Tibial nerve (tissue), 4 donors: ENCODE results near the gene TEX26. TPM values are rescaled to one million over a fixed set of nuclear protein-coding genes. Genes with fewer than 3 reads are reported as not detected.

Experiments
- DNase-seq, 2 donors: peaks; one replicate each; pipeline ENCODE4 v3.0.0-alpha.2; 2019; ENCODE audit warnings: low spot score in 2 of 2
- H3K27ac ChIP-seq, 4 donors: fragments of 200-600 bp; sonication (generic) in 3 of 4; one replicate each; pipeline ENCODE4 v1.5.1; 2017 to 2019; ENCODE audit warnings: mild to moderate bottlenecking in 1 of 4
- H3K27me3 ChIP-seq, 2 donors: fragments of 200-600 bp; sonication (generic) in 1 of 2; one replicate each; pipeline versions ENCODE4 v1.5.1 to v1.6.0; 2017 to 2019
- H3K36me3 ChIP-seq, 3 donors: fragments of 200-600 bp; sonication (generic); one replicate each; pipeline ENCODE4 v1.5.1; 2018 to 2019
- H3K4me1 ChIP-seq, 4 donors: fragments of 200-600 bp; sonication (generic) in 3 of 4; one replicate each; pipeline ENCODE4 v1.5.1; 2017 to 2019
- H3K4me3 ChIP-seq, 4 donors: fragments of 200-600 bp; sonication (generic) in 3 of 4; one replicate each; pipeline ENCODE4 v1.5.1; 2017 to 2019; ENCODE audit warnings: mild to moderate bottlenecking in 1 of 4, moderate library complexity in 1 of 4
- H3K9me3 ChIP-seq, 4 donors: fragments of 200-600 bp; sonication (generic) in 3 of 4; one replicate each; pipeline ENCODE4 v1.5.1; 2017 to 2019
- EP300 ChIP-seq, 2 donors: sonication (generic); formaldehyde crosslinking; IDR thresholded peaks; one replicate each; pipeline ENCODE4 v1.6.1; 2017; ENCODE audit warnings: antibody characterized with exemption in 2 of 2, mild to moderate bottlenecking in 1 of 2
- POLR2A ChIP-seq, 2 donors: fragments of 450-650 bp; IDR thresholded peaks; one replicate each; pipeline ENCODE4 v1.6.1; 2017; ENCODE audit warnings: antibody characterized with exemption in 2 of 2, mild to moderate bottlenecking in 2 of 2, moderate library complexity in 2 of 2
- WGBS, 2 donors: methylation state at CpG; one replicate each; pipeline ENCODE4 v1.1.5; 2018; 5-methylcytosine and 5-hydroxymethylcytosine counted together
- total RNA-seq, 4 donors: library from RNA; depleted of rRNA; stranded (reverse); fragments of >200 nt; gene quantifications; one replicate each; pipeline ENCODE4 v1.1.0, GENCODE V29; 2016
- TF ChIP-seq, protein P1 (sequence below), 5 experiments: fragments of 200-600 bp in 3 of 5; fragments of 450-650 bp in 2 of 5; sonication (generic) in 3 of 5; IDR thresholded peaks; one replicate each; pipeline ENCODE4 v1.5.1; 2016 to 2019; ENCODE audit warnings: antibody characterized with exemption in 5 of 5, mild to moderate bottlenecking in 3 of 5, moderate library complexity in 2 of 5

TEX26 gene
- total RNA-seq, result not detected

DNA sequence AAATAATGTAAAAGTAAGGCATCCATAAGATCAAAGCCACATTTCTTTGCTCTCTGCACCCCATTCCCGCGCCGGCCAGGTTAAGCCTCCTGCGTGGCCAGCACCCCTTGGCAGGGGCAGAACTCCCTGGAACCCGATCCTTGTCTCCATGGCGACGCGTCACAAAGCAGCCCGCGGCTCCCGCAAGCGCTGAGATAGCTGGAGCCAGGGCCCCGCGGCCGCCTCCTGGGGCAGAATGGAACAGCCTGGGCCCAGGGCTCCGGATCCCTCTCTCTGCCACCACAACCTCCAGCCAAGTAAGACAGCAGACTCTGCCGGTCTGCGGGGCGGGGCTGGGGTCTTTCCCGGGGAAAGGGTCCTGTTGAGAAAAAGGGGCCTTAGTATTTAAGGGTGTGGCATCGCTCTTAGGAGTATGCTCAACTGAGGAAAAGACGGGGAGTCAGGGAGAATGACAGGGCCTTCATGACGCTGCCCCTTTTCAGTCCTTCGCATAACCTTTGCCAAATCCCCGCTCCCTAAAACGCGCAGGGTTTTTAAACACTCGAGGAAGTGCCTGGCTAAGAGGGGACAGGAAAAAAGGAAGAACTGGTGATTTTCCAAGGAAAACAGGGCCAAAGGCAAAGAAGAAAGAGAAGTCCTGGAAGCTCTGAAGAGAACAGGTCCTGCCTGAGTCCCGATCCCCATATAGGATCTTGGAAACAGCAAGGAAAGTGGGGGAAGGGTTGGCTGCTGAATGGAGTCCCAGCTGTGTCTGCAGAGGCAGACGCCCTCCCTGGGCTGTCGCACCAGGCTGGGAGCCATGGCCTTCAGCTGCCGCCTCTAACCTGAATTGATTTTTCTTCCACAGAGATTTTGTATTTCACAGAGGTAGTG, at the start of gene TEX26:
TSS of gene TEX26 (plus strand) at position 176 of the 873 bp plus-strand sequence. CDS start at position 236, 60 bp downstream.
- no peak for DNase-seq
- peak within 1 kb of the TSS in 1 of 4 donors; percentile 1 for H3K4me3 ChIP-seq
- no peaks in the 10 kb centered on the region for H3K4me1 ChIP-seq
- no peaks in the 10 kb centered on the region for H3K27me3 ChIP-seq
- no peak for TF ChIP-seq POLR2A (IDR thresholded peaks at IDR 0.05)
- TF ChIP-seq, protein P1, sequence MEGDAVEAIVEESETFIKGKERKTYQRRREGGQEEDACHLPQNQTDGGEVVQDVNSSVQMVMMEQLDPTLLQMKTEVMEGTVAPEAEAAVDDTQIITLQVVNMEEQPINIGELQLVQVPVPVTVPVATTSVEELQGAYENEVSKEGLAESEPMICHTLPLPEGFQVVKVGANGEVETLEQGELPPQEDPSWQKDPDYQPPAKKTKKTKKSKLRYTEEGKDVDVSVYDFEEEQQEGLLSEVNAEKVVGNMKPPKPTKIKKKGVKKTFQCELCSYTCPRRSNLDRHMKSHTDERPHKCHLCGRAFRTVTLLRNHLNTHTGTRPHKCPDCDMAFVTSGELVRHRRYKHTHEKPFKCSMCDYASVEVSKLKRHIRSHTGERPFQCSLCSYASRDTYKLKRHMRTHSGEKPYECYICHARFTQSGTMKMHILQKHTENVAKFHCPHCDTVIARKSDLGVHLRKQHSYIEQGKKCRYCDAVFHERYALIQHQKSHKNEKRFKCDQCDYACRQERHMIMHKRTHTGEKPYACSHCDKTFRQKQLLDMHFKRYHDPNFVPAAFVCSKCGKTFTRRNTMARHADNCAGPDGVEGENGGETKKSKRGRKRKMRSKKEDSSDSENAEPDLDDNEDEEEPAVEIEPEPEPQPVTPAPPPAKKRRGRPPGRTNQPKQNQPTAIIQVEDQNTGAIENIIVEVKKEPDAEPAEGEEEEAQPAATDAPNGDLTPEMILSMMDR (IDR thresholded peaks at IDR 0.05), result no peak
- TF ChIP-seq EP300 (IDR thresholded peaks at IDR 0.05), result no peak
- no peak within 1 kb of the TSS for H3K27ac ChIP-seq
- no peaks in the 10 kb centered on the region for H3K9me3 ChIP-seq
- WGBS, 2 donors, result 28 to 33% methylated on average over 32 of the region's 32 CpGs
- H3K36me3 ChIP-seq, result no peaks in the 10 kb centered on the region

DNA sequence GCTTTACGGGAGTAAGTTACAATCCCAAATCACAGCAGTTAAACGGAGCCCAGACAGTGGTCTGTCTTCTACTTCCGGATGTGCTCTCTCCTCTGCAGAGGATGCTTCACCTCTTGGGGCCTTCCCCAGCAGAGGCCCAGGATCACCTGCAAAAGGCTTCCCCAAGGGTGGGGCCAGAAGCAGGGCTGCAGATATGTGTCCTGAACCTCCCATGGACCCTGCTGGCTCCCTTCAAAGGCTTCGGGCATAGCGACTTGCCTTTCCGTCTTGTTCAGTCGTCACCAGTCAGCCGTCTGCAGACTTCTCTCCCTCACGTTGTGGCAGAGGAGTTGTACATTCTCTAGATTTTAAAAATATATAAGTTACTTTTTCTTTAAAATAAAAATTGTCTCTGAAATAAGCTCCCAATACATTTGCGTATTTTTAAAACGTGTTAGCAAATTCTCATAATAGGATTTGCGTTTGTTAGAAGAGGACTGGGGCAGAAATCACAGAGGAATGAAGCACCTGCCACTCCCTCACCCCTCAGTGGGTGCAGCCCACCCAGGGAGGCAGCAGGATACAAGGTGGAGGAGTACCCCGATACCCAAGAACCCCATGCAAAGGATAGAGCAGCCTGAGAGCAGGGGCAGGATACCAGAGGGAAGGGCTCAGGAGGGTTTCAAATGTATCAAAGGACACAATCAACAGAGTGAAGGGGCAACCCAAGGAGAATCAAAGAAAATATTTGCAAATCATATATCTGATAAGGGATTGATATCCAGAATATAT, 49.3 kb upstream of the TEX26 start:
- no peak overlapping the region for H3K27ac ChIP-seq
- 70 to 71% methylated on average over 13 of the region's 13 CpGs for WGBS, 2 donors
- H3K4me3 ChIP-seq, result no peak overlapping the region
- no peaks in the 10 kb centered on the region for H3K27me3 ChIP-seq
- H3K36me3 ChIP-seq, result no peaks in the 10 kb centered on the region
- H3K4me1 ChIP-seq, result peaks cover 0 to 21% (median 5%) of the 10 kb centered on the region in 4 donors
- TF ChIP-seq POLR2A (IDR thresholded peaks at IDR 0.05) (no peak), EP300 (IDR thresholded peaks at IDR 0.05) (no peak)
- TF ChIP-seq, protein P1 (IDR thresholded peaks at IDR 0.05), result no peak
- no peak for DNase-seq
- no peaks in the 10 kb centered on the region for H3K9me3 ChIP-seq

DNA sequence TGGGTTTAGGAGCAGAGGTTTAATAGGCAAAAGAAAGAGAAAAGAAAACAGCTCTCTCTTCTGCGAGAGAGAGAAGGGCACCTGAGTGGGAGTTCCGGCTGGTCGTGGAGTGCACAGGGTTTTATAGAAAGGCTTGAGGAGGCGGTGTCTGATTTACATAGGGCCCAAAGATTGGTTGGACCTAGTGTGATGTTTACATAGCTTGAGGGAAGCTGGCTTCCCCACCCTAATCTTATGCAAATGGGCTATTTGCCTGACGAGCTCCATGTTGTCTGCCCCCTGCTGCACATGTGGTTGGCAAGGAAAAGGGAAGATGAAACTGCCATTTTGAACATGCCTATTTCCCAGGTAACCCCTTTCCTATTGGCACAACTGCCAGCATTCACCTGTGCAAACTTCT, 47.9 kb upstream of the TEX26 start:
- TF ChIP-seq POLR2A (IDR thresholded peaks at IDR 0.05) (no peak), EP300 (IDR thresholded peaks at IDR 0.05) (no peak)
- TF ChIP-seq, protein P1 (IDR thresholded peaks at IDR 0.05), result no peak
- Histone ChIP-seq H3K36me3 (no peaks in the 10 kb centered on the region), H3K27ac (no peak overlapping the region), H3K4me3 (no peak overlapping the region), H3K4me1 (peaks cover 0 to 18% (median 4%) of the 10 kb centered on the region in 4 donors), H3K27me3 (no peaks in the 10 kb centered on the region), H3K9me3 (no peaks in the 10 kb centered on the region)
- no peak for DNase-seq
- WGBS, 2 donors, result 86 to 92% methylated on average over 5 of the region's 5 CpGs

DNA sequence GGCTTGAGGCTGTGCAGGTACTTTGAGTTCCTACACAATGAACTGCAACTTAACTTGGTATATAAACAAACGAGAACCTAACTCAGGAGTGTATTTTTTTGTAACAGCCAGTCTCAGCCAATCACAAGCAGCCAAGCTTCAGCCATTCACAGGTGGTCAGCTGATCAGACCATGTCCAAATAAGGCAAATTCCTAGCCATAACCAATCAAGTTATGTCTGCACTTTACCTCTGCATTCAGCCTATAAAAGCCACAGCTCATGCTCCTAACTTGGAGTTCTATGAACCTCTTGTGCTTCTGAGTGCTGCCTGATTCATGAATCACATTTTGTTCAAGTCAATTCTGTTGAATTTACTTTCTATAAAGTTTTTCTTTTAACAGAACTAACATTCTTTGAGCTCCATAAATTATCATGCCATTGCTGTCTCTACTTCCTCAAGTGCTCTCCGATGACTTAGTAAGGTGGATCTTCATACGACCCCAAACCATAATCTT, 43.2 kb upstream of the TEX26 start:
- H3K4me3 ChIP-seq, result no peak overlapping the region
- no peaks in the 10 kb centered on the region for H3K36me3 ChIP-seq
- H3K9me3 ChIP-seq, result no peaks in the 10 kb centered on the region
- H3K27ac ChIP-seq, result no peak overlapping the region
- 89 to 96% methylated on average over 3 of the region's 3 CpGs for WGBS, 2 donors
- DNase-seq, result no peak
- no peak for TF ChIP-seq EP300 (IDR thresholded peaks at IDR 0.05)
- TF ChIP-seq, protein P1 (IDR thresholded peaks at IDR 0.05), result no peak
- no peak for TF ChIP-seq POLR2A (IDR thresholded peaks at IDR 0.05)
- H3K27me3 ChIP-seq, result no peaks in the 10 kb centered on the region
- H3K4me1 ChIP-seq, result no peaks in the 10 kb centered on the region
